ENCODE measurements around the gene OR6B1. TPM values are rescaled to one million over a fixed set of nuclear protein-coding genes. Genes with fewer than 3 reads are reported as not detected.

Gene OR6B1
- total RNA-seq, 2 donors from 2014 or later: not detected

GRCh38 chr7:144036302-144036885 is 36.3 kb downstream of the OR6B1 start:
- 87 to 100% methylated on average over 1 of the region's 1 CpG for WGBS, 2 donors
- Histone ChIP-seq H3K4me3 (no peak overlapping the region), H3K4me1 (peaks cover 7% of the 10 kb centered on the region), H3K36me3 (replicated peaks in 1 of 2; ENCODE audit: insufficient read depth in 1 of 2, low read depth in 2 of 2) (no peaks in the 10 kb centered on the region), H3K27me3 (no peaks in the 10 kb centered on the region), H3K27ac (no peak overlapping the region), H3K9me3 (no peaks in the 10 kb centered on the region)
- ATAC-seq (no peak), DNase-seq (no peak)
- no peak for TF ChIP-seq POLR2A (IDR thresholded peaks at IDR 0.05)
- TF ChIP-seq CTCF (IDR thresholded peaks at IDR 0.05): no peak
- intact Hi-C loops (cut with DNase I): no loop called here

GRCh38 chr7:144037414-144038035 is 37.4 kb downstream of the OR6B1 start:
- WGBS, 2 donors: 58 to 66% methylated on average over 1 of the region's 1 CpG
- ATAC-seq: no peak

GRCh38 chr7:144038887-144039286 is 38.8 kb downstream of the OR6B1 start:
- H3K4me1 ChIP-seq: peaks cover 7% of the 10 kb centered on the region
- no peak overlapping the region for H3K27ac ChIP-seq
- H3K36me3 ChIP-seq (replicated peaks in 1 of 2; ENCODE audit: insufficient read depth in 1 of 2, low read depth in 2 of 2): no peaks in the 10 kb centered on the region
- no peak for TF ChIP-seq POLR2A (IDR thresholded peaks at IDR 0.05)
- TF ChIP-seq CTCF (IDR thresholded peaks at IDR 0.05): no peak
- DNase-seq (no peak), ATAC-seq (no peak)
- no peak overlapping the region for H3K4me3 ChIP-seq
- no peaks in the 10 kb centered on the region for H3K9me3 ChIP-seq
- WGBS, 2 donors: 74 to 79% methylated on average over 4 of the region's 4 CpGs
- intact Hi-C loops (cut with DNase I): no loop called here
- no peaks in the 10 kb centered on the region for H3K27me3 ChIP-seq

More at GRCh38 chr7:144037414-144038035, 37.4 kb downstream of the OR6B1 start:
- Histone ChIP-seq H3K27me3 (no peaks in the 10 kb centered on the region), H3K4me1 (peaks cover 7% of the 10 kb centered on the region), H3K27ac (no peak overlapping the region), H3K36me3 (replicated peaks in 1 of 2; ENCODE audit: insufficient read depth in 1 of 2, low read depth in 2 of 2) (no peaks in the 10 kb centered on the region), H3K4me3 (no peak overlapping the region), H3K9me3 (no peaks in the 10 kb centered on the region)
- no peak for TF ChIP-seq POLR2A (IDR thresholded peaks at IDR 0.05)
- no peak for TF ChIP-seq CTCF (IDR thresholded peaks at IDR 0.05)
- intact Hi-C loops (cut with DNase I): no loop called here
- DNase-seq: peak in 2 of 4 donors; percentile 10 to 46

- DNase-seq: no peak
- H3K27me3 ChIP-seq: no peaks in the 10 kb centered on the region
- H3K4me1 ChIP-seq: no peaks in the 10 kb centered on the region
- no peak within 1 kb of the TSS for H3K4me3 ChIP-seq
- intact Hi-C loops (cut with DNase I): no loop called here
- H3K27ac ChIP-seq: no peak within 1 kb of the TSS
- ATAC-seq: no peak
- no peaks in the 10 kb centered on the region for H3K36me3 ChIP-seq (replicated peaks in 1 of 2; ENCODE audit: insufficient read depth in 1 of 2, low read depth in 2 of 2)
- no peaks in the 10 kb centered on the region for H3K9me3 ChIP-seq
- TF ChIP-seq POLR2A (IDR thresholded peaks at IDR 0.05): no peak
- TF ChIP-seq CTCF (IDR thresholded peaks at IDR 0.05): no peak
- WGBS, 2 donors: 64 to 100% methylated on average over 1 of the region's 1 CpG
Measured at GRCh38 chr7:144048648-144049047, 48.5 kb downstream of the OR6B1 start, which contains the start of gene OR2A5. Gene OR2A5, plus strand, starts transcription at chr7:144048948. Its CDS starts 1,454 bp downstream, at chr7:144050402.

- 44 to 51% methylated on average over 2 of the region's 2 CpGs for WGBS, 2 donors
- H3K4me1 ChIP-seq: no peaks in the 10 kb centered on the region
- TF ChIP-seq POLR2A (IDR thresholded peaks at IDR 0.05) (no peak), CTCF (IDR thresholded peaks at IDR 0.05) (no peak)
- DNase-seq: no peak
- intact Hi-C loops (cut with DNase I): no loop called here
- no peak for ATAC-seq
- no peaks in the 10 kb centered on the region for H3K36me3 ChIP-seq (replicated peaks in 1 of 2; ENCODE audit: insufficient read depth in 1 of 2, low read depth in 2 of 2)
- no peak overlapping the region for H3K4me3 ChIP-seq
- no peaks in the 10 kb centered on the region for H3K9me3 ChIP-seq
- H3K27ac ChIP-seq: no peak overlapping the region
- H3K27me3 ChIP-seq: no peaks in the 10 kb centered on the region
Measured at GRCh38 chr7:144049491-144049890, 49.4 kb downstream of the OR6B1 start.

Measured in body of pancreas (tissue), 4 donors.